NK-92 (cell line): ENCODE results near the gene ZKSCAN5.
"Not testable (repeated sequence)": the region's sequence is repeated elsewhere in the genome, so short reads cannot be mapped to it uniquely, and the experiment has no call there.

ENCODE experiments used
- DNase-seq: peaks from one replicate; lab custom pipeline; 2025; ENCODE audit not compliant: unreplicated experiment; lab: John Stamatoyannopoulos, UW

The ZKSCAN5 gene

DNA sequence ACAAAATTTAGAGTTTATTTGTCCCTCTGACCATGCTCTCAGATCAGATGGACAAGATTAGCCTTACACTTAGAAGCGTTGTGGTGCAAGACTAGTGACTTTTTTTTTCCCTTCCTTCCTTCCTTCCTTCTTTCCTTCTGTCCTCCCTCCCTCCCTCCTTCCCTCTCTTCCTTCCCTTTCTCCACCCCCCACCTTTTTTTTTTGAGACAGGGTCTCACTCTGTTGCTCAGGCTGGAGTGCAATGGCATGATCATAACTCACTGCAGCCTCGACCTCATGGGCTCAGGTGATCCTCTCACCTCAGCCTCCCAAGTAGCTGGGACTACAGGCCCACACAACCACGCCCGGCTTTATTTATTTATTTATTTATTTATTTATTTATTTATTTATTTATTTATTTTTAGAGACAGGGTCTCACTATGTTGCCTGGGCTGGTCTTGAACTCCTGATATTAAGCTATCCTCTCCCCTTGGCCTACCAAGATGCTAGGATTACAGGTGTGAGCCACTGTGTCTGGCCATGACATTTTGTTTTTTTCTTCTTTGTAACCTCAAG lies 76.4 kb downstream of the ZKSCAN5 start:
- DNase-seq, result not testable (repeated sequence)
